ENCODE data around the gene NUTM1.
"Not testable (repeated sequence)": the region's sequence is repeated elsewhere in the genome, so short reads cannot be mapped to it uniquely, and the experiment has no call there.

The NUTM1 gene

GRCh38 chr15:34331809-34332208 is 11.3 kb upstream of the NUTM1 start:
- peaks cover 88% of the 10 kb centered on the region for H3K4me1 Mint-ChIP-seq
- no peaks in the 10 kb centered on the region for H3K9me3 Mint-ChIP-seq
- peaks cover 7% of the 10 kb centered on the region for H3K36me3 Mint-ChIP-seq
- H3K27ac Mint-ChIP-seq = peak overlapping the region; percentile 88
- peak overlapping the region; percentile 62 for H3K4me3 Mint-ChIP-seq
- no peaks in the 10 kb centered on the region for H3K27me3 Mint-ChIP-seq

- no peaks in the 10 kb centered on the region for H3K27me3 Mint-ChIP-seq
- H3K9me3 Mint-ChIP-seq = no peaks in the 10 kb centered on the region
- peaks cover 84% of the 10 kb centered on the region for H3K4me1 Mint-ChIP-seq
- H3K4me3 Mint-ChIP-seq = peak overlapping the region; percentile 62
- H3K36me3 Mint-ChIP-seq = peaks cover 7% of the 10 kb centered on the region
- H3K27ac Mint-ChIP-seq = peak overlapping the region; percentile 88
These were observed 10.5 kb upstream of the NUTM1 start for GRCh38 chr15:34332553-34333120.

GRCh38 chr15:34334672-34335071 is 8.4 kb upstream of the NUTM1 start:
- peaks cover 73% of the 10 kb centered on the region for H3K4me1 Mint-ChIP-seq

GRCh38 chr15:34335176-34336032 is 7.7 kb upstream of the NUTM1 start:
- Mint-ChIP-seq H3K27ac (peak overlapping the region; percentile 97), H3K27me3 (no peaks in the 10 kb centered on the region)

More at GRCh38 chr15:34334672-34335071, 8.4 kb upstream of the NUTM1 start:
- Mint-ChIP-seq H3K9me3 (no peaks in the 10 kb centered on the region), H3K36me3 (peaks cover 7% of the 10 kb centered on the region), H3K4me3 (peak overlapping the region; percentile 92), H3K27me3 (no peaks in the 10 kb centered on the region), H3K27ac (peak overlapping the region; percentile 97)

GRCh38 chr15:34336231-34336990 is 6.7 kb upstream of the NUTM1 start:
- Mint-ChIP-seq H3K27ac (peak overlapping the region; percentile 97), H3K4me3 (peak overlapping the region; percentile 92), H3K36me3 (peaks cover 15% of the 10 kb centered on the region), H3K27me3 (no peaks in the 10 kb centered on the region), H3K4me1 (peaks cover 70% of the 10 kb centered on the region), H3K9me3 (no peaks in the 10 kb centered on the region)

More at GRCh38 chr15:34335176-34336032, 7.7 kb upstream of the NUTM1 start:
- Mint-ChIP-seq H3K4me1 (peaks cover 73% of the 10 kb centered on the region), H3K9me3 (no peaks in the 10 kb centered on the region), H3K4me3 (peak overlapping the region; percentile 92), H3K36me3 (peaks cover 13% of the 10 kb centered on the region)

- peaks cover 18% of the 10 kb centered on the region for H3K36me3 Mint-ChIP-seq
- H3K4me1 Mint-ChIP-seq = peaks cover 70% of the 10 kb centered on the region
- H3K27ac Mint-ChIP-seq = peak overlapping the region; percentile 97
- H3K4me3 Mint-ChIP-seq = peak overlapping the region; percentile 92
- H3K27me3 Mint-ChIP-seq = no peaks in the 10 kb centered on the region
- no peaks in the 10 kb centered on the region for H3K9me3 Mint-ChIP-seq
These were observed 6.0 kb upstream of the NUTM1 start for GRCh38 chr15:34336991-34337556.

- H3K9me3 Mint-ChIP-seq = no peaks in the 10 kb centered on the region
- no peaks in the 10 kb centered on the region for H3K27me3 Mint-ChIP-seq
- H3K27ac Mint-ChIP-seq = peak within 1 kb of the TSS; percentile 97
- H3K36me3 Mint-ChIP-seq = peaks cover 17% of the 10 kb centered on the region
- peak within 1 kb of the TSS; percentile 92 for H3K4me3 Mint-ChIP-seq
- H3K4me1 Mint-ChIP-seq = peaks cover 63% of the 10 kb centered on the region
These were observed 5.4 kb upstream of the NUTM1 start, which contains the start of gene SLC12A6 for GRCh38 chr15:34337557-34338306. TSS of gene SLC12A6 (minus strand) at chr15:34337781. CDS start at chr15:34336680, 1,101 bp downstream.

GRCh38 chr15:34338347-34338746 is 4.8 kb upstream of the NUTM1 start:
- H3K9me3 Mint-ChIP-seq = no peaks in the 10 kb centered on the region
- H3K36me3 Mint-ChIP-seq = peaks cover 17% of the 10 kb centered on the region
- peaks cover 59% of the 10 kb centered on the region for H3K4me1 Mint-ChIP-seq
- peak overlapping the region; percentile 92 for H3K4me3 Mint-ChIP-seq
- no peak overlapping the region for H3K27ac Mint-ChIP-seq
- no peaks in the 10 kb centered on the region for H3K27me3 Mint-ChIP-seq

- H3K27ac Mint-ChIP-seq = peak overlapping the region; percentile 88
- no peaks in the 10 kb centered on the region for H3K27me3 Mint-ChIP-seq
- peak overlapping the region; percentile 79 for H3K4me3 Mint-ChIP-seq
- peaks cover 17% of the 10 kb centered on the region for H3K36me3 Mint-ChIP-seq
- peaks cover 46% of the 10 kb centered on the region for H3K4me1 Mint-ChIP-seq
- no peaks in the 10 kb centered on the region for H3K9me3 Mint-ChIP-seq
These were observed 3.2 kb upstream of the NUTM1 start for GRCh38 chr15:34339946-34340345.

- Mint-ChIP-seq H3K4me3 (no peak overlapping the region), H3K27ac (peak overlapping the region; percentile 95), H3K4me1 (peaks cover 31% of the 10 kb centered on the region), H3K36me3 (peaks cover 17% of the 10 kb centered on the region), H3K27me3 (no peaks in the 10 kb centered on the region), H3K9me3 (no peaks in the 10 kb centered on the region)
These were observed 1.5 kb upstream of the NUTM1 start for GRCh38 chr15:34341381-34342212.

- not testable (repeated sequence) for H3K4me3 Mint-ChIP-seq, H3K27me3 Mint-ChIP-seq, H3K9me3 Mint-ChIP-seq
- Mint-ChIP-seq H3K27ac (peak overlapping the region; percentile 95), H3K36me3 (peaks cover 17% of the 10 kb centered on the region), H3K4me1 (peaks cover 26% of the 10 kb centered on the region)
These were observed 840 bp upstream of the NUTM1 start for GRCh38 chr15:34342213-34342736.

- H3K27ac Mint-ChIP-seq = no peak overlapping the region
- H3K9me3 Mint-ChIP-seq = no peaks in the 10 kb centered on the region
These were observed 5.0 kb downstream of the NUTM1 start for GRCh38 chr15:34347951-34348638.

GRCh38 chr15:34348735-34349300 is 5.7 kb downstream of the NUTM1 start:
- H3K27me3 Mint-ChIP-seq = no peaks in the 10 kb centered on the region
- H3K27ac Mint-ChIP-seq = no peak overlapping the region
- H3K4me1 Mint-ChIP-seq = no peaks in the 10 kb centered on the region
- no peaks in the 10 kb centered on the region for H3K9me3 Mint-ChIP-seq
- H3K4me3 Mint-ChIP-seq = no peak overlapping the region
- H3K36me3 Mint-ChIP-seq = no peaks in the 10 kb centered on the region

More at GRCh38 chr15:34347951-34348638, 5.0 kb downstream of the NUTM1 start:
- no peaks in the 10 kb centered on the region for H3K4me1 Mint-ChIP-seq
- no peaks in the 10 kb centered on the region for H3K36me3 Mint-ChIP-seq
- H3K27me3 Mint-ChIP-seq = no peaks in the 10 kb centered on the region
- no peak overlapping the region for H3K4me3 Mint-ChIP-seq
